CD1c-positive myeloid dendritic cell (primary cell): ENCODE data around the gene KLHDC1.
A peak's percentile ranks its signal among the peaks of the same experiment; 100 is the strongest.
"Not testable (repeated sequence)": the region's sequence is repeated elsewhere in the genome, so short reads cannot be mapped to it uniquely, and the experiment has no call there.

Source experiments
- DNase-seq: peaks from one replicate; pipeline ENCODE4 v3.0.0-alpha.2; 2016; ENCODE audit errors: extremely low spot score

KLHDC1 gene

GRCh38 chr14:49727171-49727570 is 34.3 kb downstream of the KLHDC1 start:
- no peak for DNase-seq

DNA sequence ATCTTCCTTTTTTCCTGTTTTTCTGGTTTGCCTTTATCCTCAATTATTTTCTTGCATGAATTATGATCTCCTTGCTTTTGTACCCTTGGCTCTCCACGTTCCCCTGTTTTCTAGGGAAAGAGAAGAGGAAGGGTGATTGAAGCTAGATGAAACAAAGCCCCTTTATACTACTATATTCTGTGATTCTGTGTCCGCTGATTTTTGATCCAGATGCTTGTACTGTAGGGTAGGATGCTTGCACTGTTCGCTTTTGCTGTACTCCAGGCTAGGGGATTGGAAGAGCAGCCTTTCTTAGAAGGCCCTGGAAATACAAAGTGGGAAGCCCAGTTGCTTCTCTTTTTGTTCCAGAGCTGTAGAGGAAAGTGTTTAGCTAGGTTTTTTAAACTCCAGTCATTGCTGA is 40.0 kb downstream of the KLHDC1 start:
- DNase-seq, result no peak

- no peak for DNase-seq
These were observed 40.9 kb downstream of the KLHDC1 start for GRCh38 chr14:49733836-49734235.

- not testable (repeated sequence) for DNase-seq
These were observed 42.7 kb downstream of the KLHDC1 start for GRCh38 chr14:49735669-49736068.

- no peak for DNase-seq
These were observed 52.3 kb downstream of the KLHDC1 start for GRCh38 chr14:49745191-49745590.

DNA sequence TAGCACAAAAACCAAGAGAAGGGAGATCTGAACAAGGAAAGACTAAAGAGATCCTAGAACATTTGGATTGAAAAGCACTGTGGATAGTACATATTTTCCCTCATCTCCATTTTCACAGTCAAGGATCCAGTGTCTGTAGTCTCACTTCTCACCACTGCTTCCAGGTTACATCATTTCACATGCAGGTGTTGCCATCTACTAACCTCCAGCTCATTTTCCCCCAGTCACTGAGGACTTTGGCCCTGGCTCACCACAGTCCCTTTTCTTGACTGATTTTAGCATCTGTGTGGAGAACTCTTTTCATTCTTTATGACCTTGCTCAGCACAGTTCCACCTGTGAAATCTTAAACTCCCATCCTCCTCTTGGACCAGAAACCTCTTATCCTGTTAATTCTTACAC is 53.6 kb downstream of the KLHDC1 start:
- DNase-seq, result not testable (repeated sequence)

- DNase-seq, result no peak
These were observed 61.7 kb downstream of the KLHDC1 start for GRCh38 chr14:49754570-49755097.

DNA sequence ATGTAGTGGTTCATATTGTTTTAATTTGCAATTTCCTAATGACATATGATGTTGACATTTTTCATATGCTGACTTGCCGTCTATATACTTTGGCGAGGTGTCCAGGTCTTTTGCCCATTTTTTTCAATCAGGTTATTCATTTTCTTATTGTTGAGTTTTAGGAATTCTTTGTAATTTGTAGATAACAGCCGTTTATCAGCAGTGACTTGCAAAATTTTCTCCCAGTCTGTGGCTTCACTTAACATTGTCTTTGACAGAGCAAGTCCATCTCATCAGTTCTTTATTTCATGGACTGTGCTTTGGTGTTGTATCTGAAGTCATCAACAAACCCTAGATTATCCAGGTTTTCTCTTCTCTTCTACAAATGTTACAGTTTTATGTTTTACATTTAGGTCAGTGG is 62.5 kb downstream of the KLHDC1 start:
- no peak for DNase-seq

GRCh38 chr14:49761839-49762551 is 69.1 kb downstream of the KLHDC1 start:
- no peak for DNase-seq

GRCh38 chr14:49766839-49767238 is 73.9 kb downstream of the KLHDC1 start:
- DNase-seq, result peak; percentile 12

- DNase-seq, result no peak
These were observed 74.3 kb downstream of the KLHDC1 start for GRCh38 chr14:49767270-49767570.

GRCh38 chr14:49767571-49768300 is 74.8 kb downstream of the KLHDC1 start, which contains the start of gene KLHDC2:
TSS of gene KLHDC2 (plus strand) at chr14:49768153. CDS start at chr14:49768469, 316 bp downstream.
- DNase-seq, result peak; percentile 95

DNA sequence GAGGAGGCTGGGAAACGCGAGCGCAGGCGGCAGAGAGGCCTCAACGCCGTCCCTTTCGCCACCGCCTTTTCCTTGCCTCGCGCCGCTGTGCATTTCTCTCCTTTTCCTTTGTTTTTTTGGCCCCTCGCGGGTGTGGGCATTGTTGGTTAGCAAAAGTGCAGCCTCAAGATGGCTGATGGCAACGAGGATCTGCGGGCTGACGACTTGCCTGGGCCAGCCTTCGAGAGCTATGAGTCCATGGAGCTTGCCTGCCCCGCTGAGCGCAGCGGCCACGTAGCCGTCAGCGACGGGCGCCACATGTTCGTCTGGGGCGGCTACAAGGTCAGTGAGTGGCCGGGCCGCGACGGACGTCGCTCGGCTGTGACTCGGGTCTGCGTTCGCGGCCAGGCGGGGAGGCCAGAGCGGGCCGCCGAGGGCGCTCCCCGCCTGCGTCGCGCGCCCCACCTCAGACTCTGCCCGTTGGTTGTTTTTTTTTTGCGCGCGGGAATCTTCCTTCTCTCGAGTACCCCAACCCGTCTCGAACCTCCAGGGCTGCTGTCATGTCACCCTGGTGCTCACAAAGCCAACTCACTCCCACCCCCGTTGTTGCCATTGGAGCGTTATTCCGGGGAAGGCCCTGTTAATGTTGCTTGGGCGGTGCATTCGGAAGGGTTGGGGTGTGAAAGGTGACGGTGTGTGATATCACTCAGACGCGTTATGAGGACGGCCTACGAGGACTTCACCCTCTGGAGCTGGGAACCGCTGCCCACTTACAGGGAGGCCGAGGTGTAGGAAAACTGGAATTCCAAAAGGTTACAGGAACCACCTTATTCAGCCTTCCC is 75.6 kb downstream of the KLHDC1 start:
- DNase-seq, result peak; percentile 72

DNA sequence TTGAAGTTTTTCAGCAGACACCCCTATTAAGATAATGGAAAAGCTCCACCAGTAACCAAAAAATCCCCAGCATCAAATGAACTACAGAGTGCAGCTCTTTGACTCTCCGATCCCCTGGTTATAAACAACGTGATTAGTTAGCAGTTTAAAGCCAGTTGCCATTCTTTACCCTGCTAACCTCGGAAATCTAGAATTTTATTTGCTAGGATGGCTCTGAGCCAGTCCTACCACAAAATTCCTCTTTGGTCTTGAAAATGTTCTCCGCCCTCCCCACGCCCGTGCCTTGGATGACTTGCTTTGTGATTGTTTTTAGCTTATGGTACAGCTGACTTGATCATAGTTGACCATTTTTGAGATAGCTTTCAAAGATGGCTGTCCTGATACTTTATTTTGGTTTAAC is 76.3 kb downstream of the KLHDC1 start:
- DNase-seq, result peak; percentile 6

GRCh38 chr14:49769581-49770211 is 76.8 kb downstream of the KLHDC1 start:
- DNase-seq, result no peak

- DNase-seq, result no peak
These were observed 77.4 kb downstream of the KLHDC1 start for GRCh38 chr14:49770212-49770817.

DNA sequence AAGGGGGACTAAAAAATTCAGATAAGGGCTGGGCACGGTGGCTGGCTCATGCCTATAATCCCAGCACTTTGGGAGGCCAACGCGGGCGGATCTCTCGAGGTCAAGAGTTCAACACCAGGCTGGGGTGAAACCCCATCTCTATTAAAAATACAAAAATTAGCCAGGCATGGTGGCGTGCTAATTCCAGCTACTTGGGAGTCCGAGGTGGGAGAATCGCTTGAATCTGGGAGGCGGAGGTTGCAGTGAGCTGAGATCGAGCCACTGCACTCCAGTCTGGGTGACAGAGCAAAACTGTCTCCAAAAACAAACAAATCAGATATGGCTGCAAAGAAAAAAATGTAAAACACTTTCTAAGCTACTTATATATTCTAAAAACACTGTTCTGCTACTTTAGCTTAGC is 78.8 kb downstream of the KLHDC1 start:
- not testable (repeated sequence) for DNase-seq

DNA sequence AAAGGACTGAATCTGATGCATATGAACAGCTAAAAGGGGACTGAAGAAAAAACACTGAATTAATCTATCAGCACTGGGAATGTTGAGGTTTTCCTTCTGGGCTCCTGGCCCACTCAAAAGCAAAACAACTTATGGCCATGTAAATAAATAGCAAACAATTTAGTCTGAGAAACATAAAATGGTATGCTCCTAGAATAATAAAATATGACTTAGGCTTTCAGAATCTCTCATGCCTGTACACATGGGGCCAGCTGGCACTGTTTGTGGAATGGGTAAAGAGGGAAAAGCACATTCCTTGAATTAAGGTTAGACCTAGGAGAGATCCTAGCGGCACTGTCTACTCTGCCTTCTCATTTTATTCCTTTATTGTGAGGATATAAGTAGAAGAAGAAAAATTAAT is 81.2 kb downstream of the KLHDC1 start:
- DNase-seq, result no peak

DNA sequence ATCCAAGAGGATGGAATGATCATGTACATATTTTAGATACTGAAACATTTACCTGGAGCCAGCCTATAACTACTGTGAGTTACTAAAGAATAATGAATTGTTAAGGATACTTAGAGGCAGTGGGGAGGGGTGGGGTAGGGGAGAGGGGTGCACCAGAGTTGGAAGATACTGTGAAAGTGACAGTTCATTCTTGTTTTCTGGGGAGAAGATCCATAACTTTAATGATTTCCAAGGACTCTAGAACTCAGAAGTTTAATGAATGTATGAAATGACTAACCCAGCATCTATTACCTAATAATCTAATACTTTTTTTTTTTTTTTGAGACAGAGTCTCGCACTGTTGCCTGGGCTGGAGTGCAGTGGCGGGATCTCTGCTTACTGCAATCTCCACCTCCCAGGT is 85.5 kb downstream of the KLHDC1 start:
- DNase-seq, result no peak

DNA sequence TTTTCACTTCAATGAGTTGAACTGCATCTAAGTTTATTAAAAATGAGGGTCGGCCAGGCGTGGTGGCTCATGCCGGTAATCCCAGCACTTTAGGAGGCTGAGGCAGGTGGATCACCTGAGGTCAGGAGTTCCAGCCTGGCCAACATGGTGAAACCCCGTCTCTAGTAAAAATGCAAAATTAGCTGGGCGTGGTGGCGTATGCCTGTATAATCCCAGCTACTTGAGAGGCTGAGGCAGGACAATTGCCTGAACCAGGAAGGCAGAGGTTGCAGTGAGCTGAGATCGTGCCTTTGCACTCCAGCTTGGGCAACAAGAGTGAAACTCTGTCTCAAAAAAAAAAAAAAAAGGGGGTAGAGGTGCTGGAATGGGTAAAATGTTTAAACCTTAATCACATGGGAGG is 88.1 kb downstream of the KLHDC1 start:
- not testable (repeated sequence) for DNase-seq

GRCh38 chr14:49783394-49784014 is 90.6 kb downstream of the KLHDC1 start:
- no peak for DNase-seq
